COLO829 (cell line): ENCODE data around the gene FAM241B.

Experiments
- DNase-seq: peaks from one replicate; pipeline ENCODE4 v3.0.0; 2012; ENCODE audit warnings: low spot score

FAM241B gene

DNA sequence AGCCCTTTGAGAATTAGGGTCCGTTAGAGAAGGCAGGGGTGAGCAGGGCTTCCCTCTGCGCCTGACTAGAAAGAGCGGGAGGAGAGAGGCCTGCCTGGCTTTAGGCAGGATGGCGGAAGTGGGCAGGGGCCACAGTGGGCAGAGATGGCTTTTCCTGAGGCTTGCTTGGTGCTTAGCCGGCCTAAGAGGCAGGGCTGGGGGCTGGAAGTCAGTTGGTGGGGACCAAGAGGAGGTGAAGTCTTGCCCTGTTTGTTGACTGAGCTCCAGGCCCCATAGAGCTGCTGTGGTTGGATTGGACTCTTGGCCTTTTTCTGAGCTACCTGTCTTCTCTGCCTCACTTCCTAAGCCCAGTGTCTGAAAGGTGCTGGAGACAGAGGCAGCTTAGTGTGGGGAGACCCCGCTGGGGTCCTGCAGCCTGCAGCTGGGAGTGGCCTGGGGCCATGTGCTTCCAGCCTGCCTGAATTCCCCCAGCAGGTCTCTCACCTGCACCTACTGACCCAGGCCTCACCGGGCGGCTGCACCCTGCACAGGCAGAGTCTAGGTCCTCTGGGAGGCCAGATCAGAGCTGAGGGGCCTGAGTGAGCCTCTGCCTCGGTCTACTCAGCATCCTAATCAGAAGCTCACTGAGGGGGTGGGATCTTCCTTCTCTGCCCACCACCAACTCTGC lies 4.8 kb downstream of the FAM241B start:
- DNase-seq = no peak

DNA sequence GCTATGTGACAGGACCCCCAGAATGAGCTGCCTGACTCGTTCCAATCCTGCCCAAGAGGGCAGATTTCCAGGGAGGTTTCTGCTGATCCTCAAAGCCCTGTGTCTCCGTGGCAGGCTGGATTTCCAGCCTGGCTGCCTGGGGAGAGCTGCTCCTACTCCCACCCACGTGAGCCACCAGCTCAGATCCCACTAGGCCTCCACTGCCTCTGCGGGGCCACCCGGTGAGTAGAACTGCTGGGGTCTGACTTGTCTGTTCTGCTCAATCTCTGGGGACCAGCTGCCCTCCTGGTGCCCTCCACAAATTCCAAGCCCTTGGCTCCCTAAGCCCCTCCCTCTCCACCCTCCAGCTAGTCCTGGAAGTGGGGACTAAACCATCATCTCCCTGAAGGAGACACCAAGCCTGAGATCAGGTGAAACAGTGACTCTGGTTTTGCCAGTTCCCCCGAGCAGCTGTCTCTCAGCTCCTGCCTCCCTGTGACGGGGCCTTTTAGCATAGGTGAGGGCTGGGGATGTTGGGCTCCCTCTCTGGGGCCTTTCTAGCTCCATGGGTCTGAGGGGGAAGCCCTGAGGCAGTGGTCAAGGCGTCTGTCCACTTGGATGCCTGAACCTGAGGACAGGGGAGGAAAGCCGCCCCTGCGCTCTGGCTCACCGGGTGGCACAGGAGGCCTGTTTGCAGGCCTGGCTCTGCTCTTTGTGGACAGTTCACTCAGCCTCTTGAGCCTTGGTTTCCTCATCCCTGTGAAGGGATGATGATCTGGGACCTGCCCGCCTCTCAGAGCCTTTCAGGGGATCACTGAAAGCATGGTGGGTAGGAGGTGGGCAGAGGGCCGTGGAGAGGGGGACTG lies 5.6 kb downstream of the FAM241B start:
- DNase-seq = no peak

DNA sequence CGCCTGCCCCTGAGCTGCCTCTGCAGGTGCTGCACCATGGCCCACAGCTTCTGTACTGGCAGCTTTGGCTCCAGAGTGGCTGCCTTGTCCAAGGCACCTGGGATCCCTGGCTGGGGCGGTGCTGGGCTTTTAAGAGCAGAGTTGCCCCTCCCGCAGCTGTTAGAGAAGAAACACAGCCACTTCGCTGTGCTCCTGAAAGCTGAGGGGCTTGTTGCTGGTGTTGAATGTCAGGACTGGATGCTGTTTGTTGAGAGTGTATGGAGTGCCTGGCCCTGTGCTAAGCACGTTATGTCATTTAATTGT lies 6.2 kb downstream of the FAM241B start:
- no peak for DNase-seq

DNA sequence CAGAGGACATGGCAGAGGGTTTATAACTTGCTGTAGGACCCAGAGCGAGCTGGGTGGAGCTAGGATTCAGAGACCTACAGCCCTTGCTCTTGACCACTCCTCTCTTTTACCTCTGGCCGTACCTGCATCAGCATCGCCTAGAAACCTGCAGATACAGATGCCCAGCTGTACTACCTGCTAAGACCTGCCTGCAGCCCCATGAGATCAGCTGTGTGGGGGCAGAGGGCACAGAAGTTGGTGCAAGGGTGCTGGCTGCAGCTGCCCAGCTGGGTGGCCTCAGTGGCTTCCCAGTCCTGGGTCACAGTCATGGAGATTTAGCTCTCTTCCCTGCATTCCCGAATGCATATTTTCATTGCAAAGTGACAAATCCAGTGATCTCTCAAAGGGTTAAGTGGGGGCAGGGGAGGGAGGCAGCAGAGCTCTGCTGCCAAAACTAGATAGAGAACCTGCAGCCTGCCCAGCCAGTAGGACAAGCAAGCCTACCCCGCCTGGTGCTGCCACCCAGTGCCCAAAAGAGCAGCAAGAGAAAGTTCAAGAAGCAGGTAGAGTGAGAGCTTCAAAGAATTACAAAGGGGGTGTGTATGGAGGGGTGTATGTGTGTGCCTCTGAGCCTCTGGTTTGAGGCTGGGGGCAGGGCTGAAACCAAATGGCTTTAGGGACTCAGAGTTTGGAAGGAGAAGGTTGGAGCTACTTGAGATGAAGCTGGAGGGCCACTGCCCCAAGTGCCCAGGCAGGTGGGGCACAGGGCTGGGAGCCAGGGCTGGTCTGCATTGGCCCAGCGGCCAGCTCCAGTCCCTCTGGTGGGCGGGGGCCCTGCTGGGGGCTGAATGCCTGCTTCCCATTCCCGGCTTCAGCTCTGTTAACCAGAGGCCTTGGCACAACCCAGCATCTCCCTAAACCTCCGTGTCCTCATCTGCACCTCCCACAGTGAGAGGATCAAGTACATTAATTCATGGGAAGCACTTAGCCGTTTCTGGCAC lies 6.9 kb downstream of the FAM241B start:
- DNase-seq = no peak

DNA sequence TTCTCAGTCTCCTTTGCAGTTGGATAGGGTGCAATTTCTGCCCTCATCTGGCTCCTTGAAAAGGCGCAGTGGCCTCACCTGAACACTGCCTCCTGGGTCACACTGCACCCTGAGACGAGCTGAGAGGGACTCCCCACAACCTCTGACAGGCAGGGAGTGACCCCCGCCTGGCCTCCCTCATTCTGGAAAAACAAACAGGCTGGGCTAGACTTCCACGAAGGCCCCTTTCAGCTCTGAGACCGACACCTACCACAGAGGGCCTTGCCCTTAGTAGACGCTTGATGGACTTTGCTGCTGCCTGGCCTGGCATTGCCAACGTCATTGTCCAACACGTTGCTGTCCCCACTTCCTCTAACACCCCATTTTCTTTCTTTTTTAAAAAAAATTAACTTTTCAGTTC lies 8.6 kb downstream of the FAM241B start:
- no peak for DNase-seq

DNA sequence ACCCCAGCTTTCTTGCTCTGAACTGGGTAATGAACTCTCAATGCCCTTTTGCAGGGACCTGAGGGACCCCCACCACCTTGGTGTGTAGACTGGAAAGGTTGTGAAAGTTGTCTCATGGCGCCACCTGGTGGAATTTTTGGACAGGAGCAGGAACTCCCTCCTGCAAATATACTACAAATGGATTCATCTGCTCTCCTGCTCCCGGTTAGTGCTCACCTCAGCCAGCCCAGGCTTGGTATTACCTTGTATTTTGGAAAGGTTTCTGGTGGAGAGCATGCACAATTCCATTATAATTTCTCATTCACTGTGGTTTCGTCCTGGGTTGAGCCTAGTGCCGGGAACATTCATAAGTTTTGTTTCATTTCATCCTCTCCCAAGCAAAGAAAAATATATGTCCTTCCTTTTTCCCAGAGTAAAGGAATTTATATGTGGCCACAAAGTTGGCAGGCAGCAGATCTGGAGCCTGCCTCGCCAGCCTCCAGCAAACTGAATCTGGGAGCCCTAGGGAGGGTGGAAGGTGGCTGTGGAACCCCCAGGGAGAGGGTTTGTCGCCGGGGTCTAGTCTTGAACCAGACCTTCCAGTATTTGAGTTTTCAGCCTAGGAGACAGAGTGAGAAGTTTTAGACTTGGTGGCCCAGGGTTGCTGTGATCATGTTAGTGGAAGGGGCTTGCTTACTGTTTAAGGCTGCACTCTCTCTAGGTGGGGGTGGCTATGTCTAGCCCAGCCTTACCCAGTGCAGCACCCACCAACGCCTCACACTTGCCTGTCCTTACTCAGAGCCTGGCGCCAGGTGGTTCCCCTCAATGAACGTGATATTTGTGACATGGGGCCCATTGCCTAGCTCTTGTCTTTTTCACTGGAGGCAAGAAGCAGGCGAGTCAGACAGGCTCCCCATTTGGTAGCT lies 9.5 kb downstream of the FAM241B start:
- peak; percentile 73 for DNase-seq

DNA sequence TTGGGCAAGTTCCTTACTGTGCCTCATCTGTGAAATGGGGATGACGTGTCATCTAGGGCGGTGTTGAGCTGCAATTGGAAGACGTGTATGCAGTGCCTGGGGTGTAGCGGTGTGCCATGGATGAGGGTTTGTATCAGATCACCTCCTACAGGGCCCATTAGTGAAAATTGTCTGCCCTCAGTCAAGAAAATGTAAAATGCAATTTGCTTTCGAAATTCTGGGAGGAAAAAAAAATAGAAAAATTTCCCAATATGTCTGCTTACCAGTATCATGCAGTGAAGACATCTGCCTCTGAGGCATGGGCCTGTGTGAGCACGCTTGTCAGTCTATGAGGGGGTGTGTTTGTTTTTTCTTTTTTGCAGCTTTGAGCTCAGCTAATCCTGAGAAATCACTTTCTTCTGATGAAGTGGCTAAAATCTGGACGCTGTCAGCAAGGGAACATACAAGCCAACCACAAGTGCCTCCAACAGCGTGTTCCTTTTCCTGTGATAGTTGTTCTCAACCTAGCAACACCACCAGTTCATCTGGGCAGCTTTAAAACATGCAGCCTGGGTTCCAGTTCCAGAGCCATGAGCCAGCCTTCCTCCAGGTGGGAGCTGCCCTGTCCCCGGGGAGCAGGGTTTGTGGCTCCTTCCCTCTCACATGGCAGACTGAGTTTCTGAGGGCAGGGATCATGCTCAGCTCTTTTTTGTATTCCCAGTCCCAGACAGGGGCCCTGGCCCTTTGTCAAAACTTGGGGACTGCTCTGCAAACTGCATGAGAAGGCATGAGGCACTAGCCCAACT lies 10.3 kb downstream of the FAM241B start:
- DNase-seq = no peak

DNA sequence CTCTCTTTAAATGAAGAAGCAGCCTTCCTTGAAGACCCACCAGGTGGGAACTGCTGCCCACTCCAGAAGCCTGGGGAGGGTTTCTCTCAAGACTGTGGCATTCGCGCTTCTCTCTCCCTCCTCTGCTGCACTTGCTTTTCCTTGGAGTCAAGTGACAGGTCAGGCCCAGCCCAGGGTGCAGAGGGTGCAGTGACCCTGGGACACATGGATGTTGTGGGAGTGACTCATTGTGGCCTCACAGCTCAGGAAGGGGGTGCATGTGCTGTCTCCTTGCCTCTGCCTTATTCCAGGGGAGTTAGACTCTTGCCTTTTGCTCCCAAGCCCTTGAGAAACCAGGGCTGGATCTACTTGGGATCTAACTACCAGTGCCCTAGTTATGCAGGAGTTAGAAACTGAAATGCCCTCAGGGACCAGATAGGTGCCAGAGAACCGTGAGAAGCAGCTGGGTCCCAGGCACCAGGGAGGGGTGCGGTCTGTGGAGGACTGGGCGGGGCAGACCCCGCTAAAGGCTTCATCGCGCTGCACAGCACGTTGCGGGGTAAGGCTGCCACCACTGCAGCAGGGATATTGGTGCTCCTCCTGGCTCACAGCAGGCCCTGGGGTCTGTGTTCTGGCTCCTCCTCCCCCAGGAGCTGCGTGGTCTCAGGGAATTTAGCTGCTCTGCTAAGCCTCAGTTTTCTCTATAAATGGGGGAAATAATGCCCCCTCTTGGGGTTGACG lies 11.4 kb downstream of the FAM241B start:
- DNase-seq = no peak

DNA sequence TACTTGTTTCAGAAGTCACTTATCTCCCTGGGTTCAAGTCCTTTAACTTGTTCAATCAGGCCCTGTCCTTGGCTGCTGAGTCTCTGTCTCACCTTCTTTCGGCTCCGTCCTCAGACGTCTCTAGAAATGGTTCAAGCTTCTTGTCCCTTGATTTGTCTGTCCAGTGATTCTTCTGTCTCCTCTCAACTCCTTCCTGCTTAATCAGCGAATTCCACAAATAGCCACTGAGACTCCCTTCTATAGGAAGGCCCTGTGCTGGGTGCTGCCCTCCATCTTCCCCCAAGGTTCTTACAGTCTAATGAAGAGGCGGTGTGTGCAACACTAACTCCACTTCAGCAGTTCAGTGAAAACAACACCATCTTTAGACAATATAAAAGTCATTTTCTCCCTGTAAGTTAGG lies 12.7 kb downstream of the FAM241B start:
- DNase-seq = no peak

DNA sequence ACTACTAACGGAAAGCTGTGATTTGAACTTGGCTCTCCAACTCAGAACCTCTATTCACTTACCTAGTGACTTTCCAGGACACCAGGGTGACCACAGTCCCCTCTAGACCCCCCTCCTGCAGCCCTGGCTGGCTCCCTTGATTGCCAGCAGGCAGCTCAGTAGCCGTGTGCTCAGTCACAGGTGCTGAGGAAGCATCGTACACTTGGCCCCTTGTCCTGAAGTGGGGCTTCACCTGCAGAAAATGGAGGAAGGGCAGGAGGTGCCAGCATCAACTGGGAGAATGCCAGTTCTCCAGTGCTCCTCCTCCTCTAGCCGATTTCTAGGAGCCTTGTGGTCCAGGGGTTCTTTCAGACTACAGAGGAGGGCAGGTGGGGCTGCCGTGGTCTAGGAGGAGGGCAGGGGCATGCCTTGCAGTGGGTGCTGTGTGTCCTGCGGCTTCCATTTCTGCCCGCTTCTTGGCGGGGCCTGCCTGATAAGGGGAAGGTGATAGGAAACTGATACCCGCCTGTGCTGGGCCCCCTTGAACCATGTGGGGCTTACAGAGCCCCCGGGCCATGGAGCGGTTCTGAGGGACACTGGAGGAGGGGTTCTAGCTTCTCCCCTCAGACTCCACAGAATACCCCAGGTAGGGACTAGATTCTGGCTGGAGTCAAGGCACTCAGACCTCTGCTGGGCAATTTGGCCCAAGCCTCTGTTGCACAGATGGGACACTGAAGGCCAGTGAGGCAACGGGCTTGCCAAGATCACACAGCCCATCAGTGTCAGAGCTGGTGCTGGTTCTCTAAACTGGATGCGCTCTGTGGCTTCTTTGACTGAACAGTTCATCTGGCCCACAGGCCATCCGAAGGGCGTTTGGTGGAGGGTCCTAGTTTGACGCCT lies 14.0 kb downstream of the FAM241B start:
- no peak for DNase-seq

DNA sequence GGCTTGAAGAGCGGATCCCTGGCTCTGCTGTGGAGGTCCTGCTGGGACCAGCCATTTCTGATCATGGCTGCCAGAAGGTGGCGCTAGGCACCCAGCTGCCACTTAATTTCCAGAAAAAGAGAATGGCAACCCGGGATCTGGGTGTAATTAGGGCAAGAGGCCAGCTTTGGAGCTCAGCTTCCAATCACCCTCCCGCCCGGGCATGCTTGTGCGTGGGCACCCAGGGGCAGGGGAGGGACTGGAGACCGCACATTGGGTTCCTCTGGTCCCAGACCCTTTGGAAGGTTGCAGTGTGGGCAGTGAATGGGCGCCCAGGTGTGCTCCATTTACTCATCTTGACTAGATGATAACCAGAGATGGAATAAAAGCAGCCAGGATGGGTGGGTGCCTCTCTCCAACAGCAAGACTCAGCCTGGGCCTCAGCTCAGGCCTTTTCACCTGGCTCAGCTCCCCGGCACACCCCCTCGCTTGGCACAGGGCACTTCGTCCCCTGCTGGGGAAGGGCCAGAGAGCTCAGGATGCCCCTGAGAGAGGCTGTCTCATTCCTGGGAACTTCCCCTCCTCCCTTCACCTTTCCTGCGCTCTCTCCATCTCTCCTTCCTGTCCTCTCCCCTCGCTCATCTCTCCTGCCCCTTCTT lies 14.7 kb downstream of the FAM241B start:
- peak; percentile 62 for DNase-seq

DNA sequence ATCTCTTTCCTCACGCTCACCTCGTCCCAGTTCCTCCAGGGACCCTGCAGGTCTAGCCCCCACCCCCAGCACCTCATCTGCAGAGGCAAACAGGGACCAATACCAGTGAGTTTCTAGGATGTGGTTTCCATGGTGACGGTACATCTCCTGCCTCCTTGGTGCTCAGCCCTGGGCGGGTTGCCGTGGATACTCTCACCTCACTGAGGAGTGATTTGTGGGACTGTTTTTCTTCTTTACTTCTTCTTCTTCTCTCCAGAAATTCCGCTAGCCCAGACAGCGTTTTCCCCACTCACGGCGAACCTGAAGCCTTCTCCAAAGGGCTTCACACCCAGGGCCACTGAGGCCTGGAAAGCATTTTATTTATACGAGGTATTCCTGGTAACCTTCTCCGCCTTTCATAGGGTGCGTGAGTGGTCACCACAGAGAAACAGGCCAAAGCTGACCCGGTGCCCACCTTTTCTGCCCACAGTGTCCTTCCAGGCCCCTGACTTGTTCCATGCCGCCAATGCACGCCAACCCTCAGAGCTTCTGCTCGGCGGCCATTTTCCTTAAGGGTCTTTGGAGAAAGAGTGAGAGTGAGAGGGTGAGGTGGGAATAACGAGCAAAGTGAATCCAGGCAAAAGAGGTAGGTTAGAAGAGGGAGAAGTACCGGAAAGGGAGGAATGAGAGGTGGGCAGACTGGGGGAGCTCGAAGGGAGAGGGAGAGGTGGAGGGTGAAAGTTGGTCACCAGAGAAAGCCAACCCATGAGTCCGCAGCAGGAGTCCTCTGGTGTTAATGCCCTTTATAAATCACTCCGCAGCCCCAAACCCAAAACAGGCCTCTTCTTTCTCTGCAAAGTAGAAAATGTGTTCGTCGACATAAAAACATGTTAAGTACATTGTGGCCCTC lies 15.5 kb downstream of the FAM241B start:
- DNase-seq = no peak

DNA sequence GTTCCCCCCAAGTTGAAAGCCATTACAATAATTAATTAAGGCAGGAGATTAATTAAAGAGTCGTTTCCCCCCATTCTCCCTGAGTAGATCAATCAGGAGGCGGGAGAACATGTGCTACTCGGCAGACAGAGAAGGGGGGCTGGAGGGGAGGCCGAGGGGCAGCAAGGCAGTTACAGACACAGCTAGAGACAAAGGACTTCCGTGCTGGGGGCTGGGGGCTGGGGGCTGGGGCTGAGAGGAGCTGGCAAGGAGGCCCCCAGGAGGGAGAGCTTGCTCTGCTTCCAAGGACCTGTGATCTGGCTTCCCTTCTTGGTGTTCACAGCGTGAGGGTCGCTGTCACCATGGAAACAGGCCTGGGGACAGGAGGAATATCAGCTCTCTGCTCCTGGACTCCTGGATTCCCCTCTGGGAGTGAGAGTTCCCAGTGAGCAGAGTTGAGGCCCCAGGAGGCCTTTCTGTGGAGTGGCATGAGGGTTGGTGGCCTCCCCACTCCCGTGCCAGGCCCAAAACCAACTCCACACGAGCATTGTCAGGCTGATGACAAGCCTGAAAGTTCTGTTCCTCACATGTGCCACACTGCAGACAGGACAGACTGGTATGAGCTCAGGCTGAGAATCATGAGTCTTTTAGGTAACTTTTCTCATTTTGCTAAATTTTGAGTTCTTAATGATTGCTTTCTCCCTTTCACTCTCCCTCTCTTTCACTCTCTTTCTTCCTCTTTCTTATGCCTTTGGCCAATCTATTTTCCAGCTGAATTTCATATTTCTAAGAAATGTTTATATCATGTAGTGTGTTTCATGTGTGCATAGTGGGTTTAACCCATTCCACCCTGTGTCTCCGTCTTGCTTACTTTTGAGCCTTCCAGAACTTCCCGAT lies 16.4 kb downstream of the FAM241B start:
- no peak for DNase-seq

DNA sequence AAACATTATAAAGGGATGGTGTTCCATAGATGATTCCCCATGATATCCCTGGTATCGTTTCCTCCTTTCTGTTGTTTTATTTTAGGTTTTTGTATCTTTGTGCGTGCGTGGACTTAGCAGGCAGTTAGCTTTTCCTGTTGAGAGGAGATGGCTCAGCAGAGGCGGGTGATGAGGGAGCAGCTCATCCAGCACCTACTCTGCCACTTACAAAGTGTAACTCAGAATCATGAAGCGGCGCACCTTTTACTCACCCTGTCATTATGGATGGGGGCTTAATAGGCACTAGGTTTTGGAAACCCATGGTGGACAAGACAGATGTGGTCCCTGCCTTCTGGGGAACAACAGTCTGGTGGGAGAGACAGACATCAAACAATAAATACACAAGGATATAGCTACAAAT lies 17.1 kb downstream of the FAM241B start:
- no peak for DNase-seq

DNA sequence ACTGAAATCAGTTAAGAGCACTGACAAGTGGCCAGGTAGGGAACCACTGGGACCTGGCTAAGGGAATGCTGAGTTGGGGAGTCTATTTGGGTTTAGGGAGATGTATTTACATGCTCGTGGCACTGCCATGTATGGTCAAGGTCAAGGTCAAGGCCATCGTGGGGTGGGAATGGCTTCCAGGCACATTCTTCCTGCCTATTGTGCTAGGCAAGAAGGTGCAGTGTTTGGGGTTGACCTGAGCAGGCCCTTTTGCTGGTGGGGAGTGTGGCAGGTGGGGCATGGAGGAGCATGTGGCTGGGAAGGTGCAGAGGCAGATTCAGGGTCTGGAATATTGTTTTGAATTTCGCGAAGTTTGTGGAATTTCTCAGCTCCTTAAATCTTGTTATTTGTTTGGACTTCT lies 17.8 kb downstream of the FAM241B start:
- DNase-seq = no peak

DNA sequence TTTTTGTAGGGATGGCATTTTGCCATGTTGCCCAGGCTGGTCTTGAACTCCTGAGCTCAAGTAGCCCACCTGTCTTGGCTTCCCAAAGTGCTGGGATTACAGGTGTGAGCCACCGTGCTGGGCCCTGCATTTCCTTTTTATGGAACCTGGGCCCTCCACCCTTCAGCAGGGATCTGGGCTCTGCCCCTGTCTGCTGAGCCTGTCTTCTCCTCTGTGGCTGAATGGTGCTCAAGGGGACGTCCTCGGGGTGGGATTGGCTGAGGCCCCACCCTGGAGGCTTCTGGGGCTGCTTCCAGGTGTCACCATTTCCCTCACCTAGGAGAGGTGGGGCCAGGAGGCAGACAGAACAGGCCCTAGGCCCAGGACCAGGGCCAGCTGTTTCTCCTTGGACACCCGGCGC lies 18.4 kb downstream of the FAM241B start:
- no peak for DNase-seq
